GM12878 (cell line): ENCODE measurements around the gene CHAT. TPM values are rescaled to one million over a fixed set of nuclear protein-coding genes. Genes with fewer than 3 reads are reported as not detected.

Source experiments
- ATAC-seq: fragments of 200-7000 bp; cut with Tn5 transposase; 3 replicates; pipeline ENCODE4 v1.9.1; 2020; ENCODE audit warnings: mild to moderate bottlenecking, moderate library complexity
- BruUV-seq: library from RNA; stranded (reverse); fragments of 400-500 nt; replicated peaks from 2 replicates; lab custom pipeline; 2021; lab: Mats Ljungman, UMichigan
- CTCF ChIA-PET: fragments of 300-600 bp; sonication (Branson Sonifier 250); formaldehyde crosslinking; extraction: SDS; loops from one replicate; lab custom pipeline; 2021; ENCODE audit warnings: inconsistent platforms; lab: Yijun Ruan, JAX
- POLR2A ChIA-PET: fragments of 350-600 bp; formaldehyde crosslinking; extraction: SDS; loops from one replicate; lab custom pipeline; 2021; ENCODE audit warnings: inconsistent platforms; lab: Charles Lee
- RAD21 ChIA-PET: fragments of 300-600 bp; sonication (Branson Sonifier 250); formaldehyde crosslinking; loops from one replicate; lab custom pipeline; 2023; ENCODE audit warnings: antibody characterized with exemption; ENCODE audit not compliant: unreplicated experiment; lab: Charles Lee
- SMC1A ChIA-PET: fragments of 300-600 bp; sonication (Branson Sonifier 250); formaldehyde crosslinking; loops from one replicate; lab custom pipeline; 2023; ENCODE audit not compliant: unreplicated experiment, uncharacterized antibody; lab: Charles Lee
- DNase-seq: peaks from one replicate; pipeline ENCODE4 v3.0.0-alpha.2; 2011; ENCODE audit warnings: low read depth, low spot score
- FAIRE-seq: peaks from 3 replicates; lab custom pipeline; 2011; peaks lifted over from hg19 to GRCh38; lab: Jason Lieb, UNC
- H2AFZ ChIP-seq: 2 replicates; pipeline ENCODE4 v1.6.0; 2011; ENCODE audit warnings: low read depth, low read length, control low read depth; ENCODE audit not compliant: control insufficient read depth
- H3K27ac ChIP-seq: 2 replicates; pipeline ENCODE4 v1.5.1; 2011; ENCODE audit warnings: control low read depth; ENCODE audit not compliant: control insufficient read depth, insufficient read depth
- H3K27me3 ChIP-seq, 2 experiments: replicated peaks in 1 of 2; 2 replicates each; pipeline versions ENCODE4 v1.6.0 to v1.6.1; 2011; ENCODE audit warnings: low read length in 1 of 2; ENCODE audit not compliant: control insufficient read depth in 2 of 2, insufficient read depth in 2 of 2
- H3K36me3 ChIP-seq, 2 experiments: 2 replicates each; pipeline ENCODE4 v1.5.1; 2011; ENCODE audit warnings: low read length in 1 of 2; ENCODE audit not compliant: control insufficient read depth in 2 of 2, insufficient read depth in 2 of 2
- H3K4me1 ChIP-seq: 2 replicates; pipeline ENCODE4 v1.6.1; 2011; ENCODE audit warnings: mild to moderate bottlenecking, low read length, moderate library complexity, mixed read lengths; ENCODE audit not compliant: control insufficient read depth, insufficient read depth
- H3K4me2 ChIP-seq: 2 replicates; pipeline ENCODE4 v1.6.0; 2011; ENCODE audit warnings: control low read depth; ENCODE audit not compliant: control insufficient read depth, insufficient read depth
- H3K4me3 ChIP-seq: fragments of 200-600 bp; sonication (generic); 2 replicates; pipeline ENCODE4 v1.5.1; 2016
- H3K79me2 ChIP-seq: 2 replicates; pipeline ENCODE4 v1.6.0; 2011; ENCODE audit warnings: low read length; ENCODE audit not compliant: control insufficient read depth, insufficient read depth
- H3K9ac ChIP-seq: 2 replicates; pipeline ENCODE4 v1.8.0; 2011; ENCODE audit warnings: low read length, control low read depth, mixed read lengths; ENCODE audit not compliant: control insufficient read depth, insufficient read depth
- H3K9me3 ChIP-seq: replicated peaks from 3 replicates; pipeline ENCODE4 v1.5.1; 2011; ENCODE audit warnings: mild to moderate bottlenecking, low read length; ENCODE audit not compliant: control insufficient read depth, insufficient read depth
- H4K20me1 ChIP-seq: 2 replicates; pipeline ENCODE4 v1.6.0; 2011; ENCODE audit not compliant: control insufficient read depth, insufficient read depth
- CBFB ChIP-seq: IDR thresholded peaks from 2 replicates; pipeline ENCODE4 v1.6.1; 2016; ENCODE audit warnings: antibody characterized with exemption, low read depth
- CHD2 ChIP-seq: IDR thresholded peaks from 2 replicates; pipeline ENCODE4 v1.6.1; 2011; ENCODE audit warnings: low read depth, low read length, improper control_type of control experiment, borderline replicate concordance
- EGR1 ChIP-seq, 2 experiments: IDR thresholded peaks; 1 replicate in 1 of 2; 2 replicates in 1 of 2; pipeline ENCODE4 v1.6.1; 2011 to 2012; ENCODE audit warnings: low read depth in 2 of 2, low read length in 2 of 2, borderline replicate concordance in 1 of 2, mild to moderate bottlenecking in 1 of 2, moderate library complexity in 1 of 2
- GATAD2B ChIP-seq: fragments of 450-650 bp; conservative IDR thresholded peaks from 2 replicates; pipeline ENCODE4 v1.6.1; 2017; ENCODE audit warnings: low read depth, mild to moderate bottlenecking, moderate library complexity
- HDGF ChIP-seq: fragments of 450-650 bp; IDR thresholded peaks from 2 replicates; pipeline ENCODE4 v1.6.1; 2016; ENCODE audit warnings: antibody characterized with exemption
- MTA2 ChIP-seq: fragments of 450-650 bp; IDR thresholded peaks from 2 replicates; pipeline ENCODE4 v1.6.1; 2016; ENCODE audit warnings: low read depth, mild to moderate bottlenecking, moderate library complexity
- NFXL1 ChIP-seq: fragments of 450-650 bp; IDR thresholded peaks from 2 replicates; pipeline ENCODE4 v1.6.1; 2017; ENCODE audit warnings: antibody characterized with exemption, mild to moderate bottlenecking, borderline replicate concordance
- POU2F2 ChIP-seq: IDR thresholded peaks from 3 replicates; pipeline ENCODE4 v1.6.1; 2011; ENCODE audit warnings: low read depth, mild to moderate bottlenecking, low read length, borderline replicate concordance
- SIX5 ChIP-seq: IDR thresholded peaks from 2 replicates; pipeline ENCODE4 v1.6.1; 2011; ENCODE audit warnings: mild to moderate bottlenecking, low read depth, low read length, moderate library complexity; ENCODE audit not compliant: severe bottlenecking
- SMC3 ChIP-seq: IDR thresholded peaks from 2 replicates; pipeline ENCODE4 v1.6.1; 2011; ENCODE audit warnings: low read length, improper control_type of control experiment, borderline replicate concordance
- SPI1 ChIP-seq: IDR thresholded peaks from 2 replicates; pipeline ENCODE4 v1.6.1; 2011; ENCODE audit warnings: low read depth, mild to moderate bottlenecking, low read length, moderate library complexity, borderline replicate concordance; ENCODE audit not compliant: insufficient read depth
- SUZ12 ChIP-seq: fragments of 200-600 bp; sonication (generic); IDR thresholded peaks from one replicate; pipeline ENCODE4 v1.6.1; 2018; ENCODE audit warnings: antibody characterized with exemption, mild to moderate bottlenecking; ENCODE audit not compliant: unreplicated experiment
- TCF3 ChIP-seq: IDR thresholded peaks from 2 replicates; pipeline ENCODE4 v1.6.1; 2012; ENCODE audit warnings: low read depth, mild to moderate bottlenecking, low read length, borderline replicate concordance; ENCODE audit not compliant: insufficient read depth
- WGBS: methylation state at CpG from one replicate; pipeline ENCODE4 v1.1.6; 2016; ENCODE audit warnings: low lambda C conversion rate; ENCODE audit not compliant: insufficient replicate concordance, insufficient coverage; ENCODE audit errors: missing lambda C conversion rate; 5-methylcytosine and 5-hydroxymethylcytosine counted together
- in situ Hi-C: fragments of 300-500 bp; cut with MboI; formaldehyde crosslinking; loops from 9 replicates; pipeline ENCODE4 v1.14.3; 2018; ENCODE audit warnings: mixed read lengths
- intact Hi-C: fragments of 100-400 bp; cut with micrococcal nuclease; formaldehyde crosslinking; loops from one replicate; pipeline ENCODE4 v1.14.2; 2022; ENCODE audit not compliant: unreplicated experiment
- polyA plus RNA-seq, 11 experiments: library from polyadenylated mRNA; depleted of rRNA in 4 of 11; unstranded in 6 of 11; stranded (reverse) in 5 of 11; fragments of >200 nt; fragmentation: Nextera tagmentation in 4 of 11; fragmentation: Illumina TruSeq in 1 of 11; extraction: Ambion mirVana in 4 of 11; extraction: Trizol in 1 of 11; gene quantifications; 1 replicate in 1 of 11; 2 replicates in 10 of 11; pipeline versions ENCODE4 v1.2.1 to v1.2.3, GENCODE V29; 2011 to 2016; ENCODE audit warnings: inconsistent platforms in 2 of 11, missing spikeins in 2 of 11, low read depth in 1 of 11
- total RNA-seq, 4 experiments: library from RNA; depleted of rRNA in 3 of 4; stranded (reverse); fragments of >200 nt in 3 of 4; fragmentation: Illumina TruSeq in 1 of 4; extraction: Trizol in 1 of 4; gene quantifications; 2 replicates each; pipeline versions ENCODE4 v1.2.1 to v1.2.3, GENCODE V29; 2013 to 2021
- TF ChIP-seq, protein P1 (sequence below): fragments of 450-650 bp; IDR thresholded peaks from 2 replicates; pipeline ENCODE4 v1.6.1; 2017; ENCODE audit warnings: antibody characterized with exemption, mild to moderate bottlenecking, moderate library complexity
- TF ChIP-seq, protein P2 (sequence below): fragments of 450-650 bp; conservative IDR thresholded peaks from 2 replicates; pipeline ENCODE4 v1.6.1; 2017; ENCODE audit warnings: mild to moderate bottlenecking, moderate library complexity

Gene CHAT
- total and polyA plus RNA-seq, 10 of the 15 experiments (the other 5 are each of a cell fraction or from before 2014, with no cell fraction given) = not detected

GRCh38 chr10:49643241-49644034 is 29.6 kb downstream of the CHAT start (continued):
- no peak for TF ChIP-seq SPI1
- TF ChIP-seq SIX5 = no peak
- TF ChIP-seq, all 136 proteins: peak for 0

DNA sequence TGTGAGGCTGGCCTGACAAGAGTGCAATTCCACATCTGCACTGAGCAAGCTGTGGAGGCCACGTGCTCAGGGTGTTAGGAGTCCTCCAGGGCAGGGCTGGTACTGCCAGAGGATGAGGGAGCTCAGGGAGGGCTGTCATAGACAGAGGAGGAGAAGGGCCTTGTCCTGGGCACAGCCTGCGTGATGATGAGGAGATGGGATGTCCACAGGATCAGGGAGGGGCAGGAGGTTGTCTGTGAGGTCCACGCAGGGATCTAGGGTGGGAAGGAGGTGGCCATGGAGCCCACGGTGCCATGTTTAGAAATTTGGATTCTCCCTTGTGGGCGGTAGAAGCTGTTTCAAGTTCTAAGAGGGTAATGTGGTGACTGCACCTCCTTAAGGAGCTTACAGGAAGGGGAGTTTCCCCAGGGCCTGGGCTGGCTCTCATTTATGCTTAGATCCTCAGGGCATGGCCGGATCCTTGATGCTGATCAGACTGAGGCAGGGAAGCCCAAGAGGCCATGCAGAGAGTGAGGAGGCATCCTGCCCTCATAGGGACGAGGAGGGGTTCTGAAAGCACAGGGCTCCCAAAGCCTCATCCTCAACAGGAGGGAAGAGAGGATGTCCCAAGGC is 30.3 kb downstream of the CHAT start:
- 5% methylated on average over 7 of the region's 7 CpGs for WGBS

More for the DNA sequence above, 30.3 kb downstream of the CHAT start:
- POLR2A ChIA-PET = no interaction called here
- CTCF ChIA-PET = no interaction called here
- Histone ChIP-seq H3K4me2 (no peak overlapping the region), H2AFZ (no peak overlapping the region), H3K27ac (no peak overlapping the region), H3K27me3 (no peaks in the 10 kb centered on the region; a peak in 1 of 4 replicates), H3K4me1 (no peaks in the 10 kb centered on the region), H3K4me3 (no peak overlapping the region), H4K20me1 (no peaks in the 10 kb centered on the region), H3K79me2 (no peaks in the 10 kb centered on the region), H3K9ac (no peak overlapping the region), H3K9me3 (no peaks in the 10 kb centered on the region), H3K36me3 (no peaks in the 10 kb centered on the region)
- in situ Hi-C loops = no loop called here
- FAIRE-seq (no peak), ATAC-seq (no peak), DNase-seq (no peak)
- RAD21 ChIA-PET = no interaction called here
- TF ChIP-seq, protein P1, sequence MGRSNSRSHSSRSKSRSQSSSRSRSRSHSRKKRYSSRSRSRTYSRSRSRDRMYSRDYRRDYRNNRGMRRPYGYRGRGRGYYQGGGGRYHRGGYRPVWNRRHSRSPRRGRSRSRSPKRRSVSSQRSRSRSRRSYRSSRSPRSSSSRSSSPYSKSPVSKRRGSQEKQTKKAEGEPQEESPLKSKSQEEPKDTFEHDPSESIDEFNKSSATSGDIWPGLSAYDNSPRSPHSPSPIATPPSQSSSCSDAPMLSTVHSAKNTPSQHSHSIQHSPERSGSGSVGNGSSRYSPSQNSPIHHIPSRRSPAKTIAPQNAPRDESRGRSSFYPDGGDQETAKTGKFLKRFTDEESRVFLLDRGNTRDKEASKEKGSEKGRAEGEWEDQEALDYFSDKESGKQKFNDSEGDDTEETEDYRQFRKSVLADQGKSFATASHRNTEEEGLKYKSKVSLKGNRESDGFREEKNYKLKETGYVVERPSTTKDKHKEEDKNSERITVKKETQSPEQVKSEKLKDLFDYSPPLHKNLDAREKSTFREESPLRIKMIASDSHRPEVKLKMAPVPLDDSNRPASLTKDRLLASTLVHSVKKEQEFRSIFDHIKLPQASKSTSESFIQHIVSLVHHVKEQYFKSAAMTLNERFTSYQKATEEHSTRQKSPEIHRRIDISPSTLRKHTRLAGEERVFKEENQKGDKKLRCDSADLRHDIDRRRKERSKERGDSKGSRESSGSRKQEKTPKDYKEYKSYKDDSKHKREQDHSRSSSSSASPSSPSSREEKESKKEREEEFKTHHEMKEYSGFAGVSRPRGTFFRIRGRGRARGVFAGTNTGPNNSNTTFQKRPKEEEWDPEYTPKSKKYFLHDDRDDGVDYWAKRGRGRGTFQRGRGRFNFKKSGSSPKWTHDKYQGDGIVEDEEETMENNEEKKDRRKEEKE = no peak
- TF ChIP-seq MTA2 = no peak
- no peak for TF ChIP-seq GATAD2B
- no peak for TF ChIP-seq CBFB
- TF ChIP-seq CHD2 = no peak
- TF ChIP-seq, protein P2, sequence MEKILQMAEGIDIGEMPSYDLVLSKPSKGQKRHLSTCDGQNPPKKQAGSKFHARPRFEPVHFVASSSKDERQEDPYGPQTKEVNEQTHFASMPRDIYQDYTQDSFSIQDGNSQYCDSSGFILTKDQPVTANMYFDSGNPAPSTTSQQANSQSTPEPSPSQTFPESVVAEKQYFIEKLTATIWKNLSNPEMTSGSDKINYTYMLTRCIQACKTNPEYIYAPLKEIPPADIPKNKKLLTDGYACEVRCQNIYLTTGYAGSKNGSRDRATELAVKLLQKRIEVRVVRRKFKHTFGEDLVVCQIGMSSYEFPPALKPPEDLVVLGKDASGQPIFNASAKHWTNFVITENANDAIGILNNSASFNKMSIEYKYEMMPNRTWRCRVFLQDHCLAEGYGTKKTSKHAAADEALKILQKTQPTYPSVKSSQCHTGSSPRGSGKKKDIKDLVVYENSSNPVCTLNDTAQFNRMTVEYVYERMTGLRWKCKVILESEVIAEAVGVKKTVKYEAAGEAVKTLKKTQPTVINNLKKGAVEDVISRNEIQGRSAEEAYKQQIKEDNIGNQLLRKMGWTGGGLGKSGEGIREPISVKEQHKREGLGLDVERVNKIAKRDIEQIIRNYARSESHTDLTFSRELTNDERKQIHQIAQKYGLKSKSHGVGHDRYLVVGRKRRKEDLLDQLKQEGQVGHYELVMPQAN = no peak
- no peak for TF ChIP-seq EGR1 (IDR thresholded peaks at IDR 0.05; ENCODE audit: borderline replicate concordance in 1 of 2, low read depth in 2 of 2, low read length in 2 of 2)
- TF ChIP-seq HDGF = no peak
- TF ChIP-seq POU2F2 = no peak
- no peak for TF ChIP-seq TCF3
- TF ChIP-seq SMC3 = no peak
- TF ChIP-seq NFXL1 = no peak
- TF ChIP-seq SUZ12 = no peak
- no TSS peak for BruUV-seq
- SMC1A ChIA-PET = no interaction called here
- intact Hi-C loops = no loop called here
